Amygdala (tissue), 56 donors: ENCODE measurements around the gene MIEF2.

Source experiments
- DNase-seq, 56 donors: peaks; one replicate each; lab custom pipeline; 2025; lab: John Stamatoyannopoulos, UW

MIEF2 gene

DNA sequence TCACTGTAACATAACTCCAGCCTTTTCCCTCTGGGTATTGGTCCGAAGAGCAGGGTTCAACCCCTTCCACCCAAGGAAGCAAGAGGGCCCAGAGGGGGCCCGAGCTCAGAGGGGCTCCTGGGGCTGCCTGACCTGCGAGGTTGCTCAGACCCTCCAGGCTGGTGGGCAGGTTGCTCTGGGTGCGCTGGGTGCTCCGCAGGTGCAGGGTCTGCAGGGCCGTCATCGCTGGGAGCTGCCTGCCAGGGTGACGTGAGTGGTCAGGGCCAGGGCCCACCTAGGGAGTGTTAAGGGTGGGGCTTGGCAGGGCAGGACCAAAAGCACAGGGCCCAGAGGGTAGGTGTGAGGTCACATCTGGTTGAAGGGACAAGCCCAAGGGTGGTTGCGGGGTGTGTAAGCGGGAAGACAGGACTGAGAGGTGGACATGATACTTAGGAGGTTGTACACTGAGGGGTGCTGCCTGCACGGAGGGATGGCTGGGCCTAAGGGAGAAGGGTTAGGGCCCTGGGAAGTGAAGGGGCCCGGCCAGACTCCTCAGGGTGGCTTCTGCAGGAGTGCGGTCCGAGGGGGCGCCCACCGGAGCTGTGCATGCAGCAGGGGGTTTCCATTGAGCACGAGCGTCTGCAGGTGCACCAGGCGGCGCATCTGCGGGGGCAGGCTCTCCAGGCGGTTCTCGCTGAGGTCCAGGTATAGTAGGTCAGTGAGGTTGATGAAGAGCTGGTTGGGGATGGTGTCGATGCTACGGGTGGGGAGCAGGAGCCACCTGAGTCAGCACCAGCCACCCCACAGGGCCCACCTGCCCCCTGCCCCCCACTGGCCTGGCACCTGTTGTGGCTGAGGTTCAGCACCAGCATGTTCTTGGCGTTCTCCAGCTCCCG is 6.3 kb upstream of the MIEF2 start:
- no peak for DNase-seq

DNA sequence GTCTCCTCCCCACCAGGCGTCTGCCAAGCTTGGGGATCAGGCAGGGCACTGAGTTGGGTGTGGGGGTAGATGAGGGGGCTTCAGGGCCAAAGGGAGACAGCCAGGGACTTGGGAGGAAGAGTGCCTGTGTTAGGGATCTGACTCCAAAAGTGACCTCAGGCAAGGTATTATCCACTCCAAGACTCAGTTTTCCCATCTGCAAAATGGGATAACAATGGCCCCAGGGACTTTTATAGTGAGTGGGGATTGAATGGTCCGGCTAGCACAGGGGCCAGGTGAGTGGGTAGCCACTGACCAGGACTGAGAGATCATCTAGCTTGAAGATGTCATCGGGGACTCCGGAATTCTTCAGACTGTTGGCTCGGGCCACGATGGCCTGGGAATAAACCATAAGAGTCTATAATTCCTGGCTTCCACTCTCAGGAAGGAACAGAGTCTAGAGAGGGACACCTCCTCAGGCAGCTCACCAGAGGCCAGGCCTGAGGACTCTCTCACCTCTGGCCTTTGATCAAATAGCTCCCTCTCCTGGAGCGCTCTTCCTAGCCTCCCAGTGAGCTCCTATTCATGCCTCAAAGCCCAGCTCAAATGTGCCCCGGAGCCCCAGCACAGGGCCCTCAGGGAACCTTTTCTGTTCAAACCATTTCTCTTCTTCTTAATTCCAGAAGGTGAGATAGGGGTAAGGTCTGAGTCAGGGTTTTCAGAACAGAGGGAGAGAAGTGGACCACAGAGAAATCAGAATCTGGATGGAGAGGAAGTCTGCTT is 5.4 kb upstream of the MIEF2 start:
- DNase-seq: no peak

DNA sequence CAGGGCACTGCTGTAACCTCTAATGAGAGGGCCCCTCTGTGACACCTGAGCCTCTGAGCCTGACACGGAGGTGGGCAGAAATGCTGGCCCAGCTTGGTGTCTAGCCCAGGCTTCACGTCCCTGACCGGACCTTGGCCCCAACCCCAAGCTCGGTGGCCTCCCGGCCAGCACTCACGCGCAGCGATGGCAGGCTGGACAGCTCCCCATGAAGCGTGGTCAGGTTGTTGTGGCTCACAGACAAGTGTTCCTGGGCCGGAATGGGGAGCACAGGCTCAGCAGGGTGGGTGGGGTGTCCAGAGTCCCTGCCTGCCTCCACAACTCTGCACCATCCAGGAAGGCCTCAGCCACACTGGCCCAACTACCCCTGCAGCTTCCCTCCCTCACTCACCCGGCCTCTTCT is 4.1 kb upstream of the MIEF2 start:
- no peak for DNase-seq

DNA sequence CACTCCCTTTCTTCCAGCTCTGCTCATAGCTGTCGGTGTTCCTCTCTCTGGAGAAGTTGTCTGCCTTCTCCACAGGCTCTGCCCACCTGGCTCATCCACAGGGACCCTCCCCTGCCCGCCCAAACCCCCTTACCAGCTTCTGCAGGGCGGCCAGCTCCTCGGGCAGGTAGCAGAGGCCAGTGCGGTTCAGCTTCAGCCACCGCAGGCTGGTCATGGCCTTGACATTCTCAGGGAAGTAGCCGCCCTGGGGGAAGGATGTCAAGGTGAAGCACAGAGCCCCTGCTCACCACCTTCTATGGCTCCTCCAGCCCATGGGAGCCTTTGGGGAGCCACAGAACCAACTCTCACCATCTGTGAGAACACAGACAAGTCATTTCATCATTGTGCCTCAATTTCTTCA is 3.7 kb upstream of the MIEF2 start:
- DNase-seq: no peak

DNA sequence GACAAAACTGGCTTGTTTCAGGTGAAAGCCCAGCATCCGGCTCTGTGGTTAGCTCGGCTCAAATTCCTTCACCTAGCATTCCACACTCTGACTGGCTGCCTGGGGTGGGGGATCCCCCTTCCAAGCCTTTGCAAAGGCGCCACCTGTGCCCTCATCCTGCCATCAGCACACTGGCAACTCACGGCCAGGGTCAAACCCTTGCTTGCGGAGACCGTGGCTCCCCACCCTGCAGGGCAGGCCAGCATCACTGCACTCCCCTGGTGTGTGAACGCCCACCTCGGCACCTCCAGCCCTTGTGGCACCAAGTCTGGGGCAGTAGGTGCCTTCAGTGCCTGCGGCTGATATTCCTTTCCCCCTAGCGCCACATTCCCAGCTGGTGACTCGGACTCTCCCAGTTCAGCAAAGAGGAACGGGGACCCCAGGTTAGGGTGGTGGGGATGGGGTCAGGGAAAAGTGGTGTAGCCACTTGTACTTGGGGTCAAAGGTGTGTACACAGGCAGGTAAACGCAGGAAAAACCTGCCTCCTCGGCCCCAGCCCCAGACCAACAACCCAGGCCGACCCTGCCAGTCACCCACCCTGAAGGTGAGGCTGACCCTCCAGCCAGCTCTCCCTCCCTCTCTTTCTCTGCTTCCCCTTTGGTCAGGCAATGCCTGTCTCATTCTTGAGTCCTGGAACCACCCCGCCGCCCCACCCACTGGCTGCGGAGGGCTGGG is 3.0 kb upstream of the MIEF2 start:
- peak in 2 of 56 donors; percentile 45 to 49 for DNase-seq

DNA sequence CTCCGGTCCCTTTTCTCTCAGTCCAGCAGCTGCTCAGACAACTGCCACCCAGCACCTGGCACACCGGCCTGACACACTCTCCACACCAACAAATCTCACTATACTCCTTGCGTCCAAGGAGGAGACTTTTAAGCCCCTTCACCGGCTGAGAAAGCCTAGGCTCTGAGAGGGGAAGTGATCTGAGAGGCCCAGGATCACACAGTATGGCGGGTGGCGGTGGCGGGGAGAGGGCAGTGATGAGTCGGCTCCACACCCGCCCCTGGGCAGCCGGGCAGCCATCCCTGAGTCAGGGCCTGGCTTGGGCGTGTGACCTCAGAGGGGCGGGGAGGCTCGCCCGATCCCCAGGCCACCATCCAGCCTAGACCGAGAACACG is 2.5 kb upstream of the MIEF2 start:
- DNase-seq: peak in 45 of 56 donors; percentile 20 to 77 (median 59)

DNA sequence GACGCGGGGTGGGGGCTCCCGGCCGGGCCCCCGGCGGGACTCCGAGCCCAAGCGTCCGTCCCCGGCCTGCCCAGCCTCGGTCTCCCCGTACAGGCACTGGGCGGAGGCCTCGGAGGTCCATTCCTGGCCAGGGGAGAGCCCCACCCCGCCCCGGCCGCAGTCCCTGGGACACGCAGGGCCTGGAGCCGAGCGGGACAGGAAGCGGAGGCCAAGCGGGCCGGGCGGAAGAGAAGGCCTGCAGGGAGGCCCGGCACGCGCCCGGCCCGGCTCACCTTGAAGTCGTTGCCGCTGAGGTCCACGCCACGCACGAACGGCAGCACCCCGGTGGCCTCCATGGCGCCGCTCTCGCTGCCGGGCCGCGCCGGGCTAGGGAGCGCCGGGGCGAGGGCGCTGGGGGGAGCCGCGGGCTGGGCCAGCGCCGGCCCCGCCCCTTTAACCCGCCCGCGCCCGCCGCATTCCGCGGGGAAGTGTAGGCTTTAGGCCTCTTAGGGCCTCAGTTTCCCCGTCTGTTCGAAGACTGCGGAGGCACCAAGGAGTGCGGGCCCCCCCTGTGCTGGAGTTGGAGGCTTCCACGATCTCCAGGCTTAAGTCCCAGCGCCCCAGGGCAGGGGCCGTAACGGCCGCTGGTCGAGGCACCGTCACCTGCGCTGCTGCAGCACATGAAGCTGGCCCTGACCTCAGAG is 2.0 kb upstream of the MIEF2 start, which contains the start of gene FLII:
FLII (minus strand) TSS at position 383 of the 683 bp plus-strand sequence; CDS start at position 335, 48 bp downstream.
- DNase-seq: peak in 41 of 56 donors; percentile 10 to 80 (median 55)

DNA sequence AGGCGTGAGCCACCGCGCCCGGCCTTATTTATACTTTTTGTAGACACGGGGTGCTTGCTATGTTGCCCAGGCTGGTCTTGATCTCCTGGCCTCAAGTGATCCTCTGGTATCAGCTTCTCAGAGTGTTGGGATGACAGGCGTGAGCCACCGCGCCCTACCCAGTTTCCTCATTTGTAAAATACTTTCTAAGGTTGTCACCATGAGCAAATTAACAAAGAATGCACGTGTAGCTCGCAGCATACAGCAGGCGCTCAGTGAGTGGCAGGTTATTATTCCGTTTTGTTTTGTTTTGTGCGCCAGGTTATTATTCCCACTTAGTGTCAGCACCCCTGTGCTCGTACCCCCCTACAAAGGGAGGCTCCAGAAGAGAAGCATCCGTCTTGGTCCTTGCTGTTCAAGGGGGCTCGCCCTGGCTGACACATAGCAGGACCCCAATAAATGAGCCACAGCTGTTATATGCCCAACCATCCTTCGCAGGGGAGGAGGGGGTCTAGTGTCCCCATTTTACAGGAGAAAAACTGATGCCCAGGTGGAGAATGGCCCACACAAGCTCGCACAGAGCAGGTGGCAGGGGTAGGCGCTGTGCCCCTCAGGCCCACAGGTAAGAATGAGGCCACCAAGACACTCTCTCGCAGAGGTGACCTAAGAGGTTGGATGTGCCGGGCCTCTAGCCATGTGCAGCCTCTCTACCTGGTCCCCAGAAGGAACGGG is 686 bp upstream of the MIEF2 start:
- no peak for DNase-seq

DNA sequence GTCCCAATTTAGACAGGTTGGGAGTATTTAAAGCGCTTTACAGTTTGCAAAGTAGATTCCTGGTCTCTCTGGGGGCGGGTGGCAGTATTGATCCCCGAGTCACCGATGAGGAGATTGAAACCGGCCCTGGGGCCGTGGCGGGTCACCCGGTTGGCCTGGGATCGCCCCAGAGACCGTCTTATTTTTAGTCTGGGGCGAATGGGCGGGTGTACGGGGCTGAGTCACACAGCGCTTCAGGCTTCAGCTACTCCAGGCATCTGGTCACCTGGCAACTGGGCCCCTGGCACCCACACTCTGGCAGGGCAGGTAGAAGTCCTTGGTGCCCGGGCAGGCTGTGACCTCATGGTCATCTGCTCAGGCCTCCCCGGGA is 669 bp downstream of the MIEF2 start:
- peak in 3 of 56 donors; percentile 23 to 51 (median 34) for DNase-seq

DNA sequence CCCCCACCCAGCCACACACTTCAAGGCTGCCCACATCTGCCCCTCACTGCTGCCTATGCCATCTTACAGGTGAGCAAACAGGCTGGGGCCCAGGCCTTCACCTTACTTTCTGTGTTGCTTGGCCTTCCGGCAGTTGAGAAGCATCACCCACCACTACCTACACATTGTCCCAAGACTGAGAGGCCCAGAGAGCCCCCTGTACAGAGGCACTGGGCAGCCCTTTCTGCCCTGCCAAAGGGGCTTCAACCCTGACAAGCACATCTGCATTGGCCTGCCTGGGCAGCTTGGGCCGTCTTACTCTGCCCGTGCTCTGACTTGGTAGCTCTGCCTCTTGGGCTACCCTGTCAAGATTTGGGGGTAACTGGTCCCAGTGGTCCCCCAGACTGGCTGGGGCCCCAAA is 1.2 kb downstream of the MIEF2 start:
- no peak for DNase-seq

DNA sequence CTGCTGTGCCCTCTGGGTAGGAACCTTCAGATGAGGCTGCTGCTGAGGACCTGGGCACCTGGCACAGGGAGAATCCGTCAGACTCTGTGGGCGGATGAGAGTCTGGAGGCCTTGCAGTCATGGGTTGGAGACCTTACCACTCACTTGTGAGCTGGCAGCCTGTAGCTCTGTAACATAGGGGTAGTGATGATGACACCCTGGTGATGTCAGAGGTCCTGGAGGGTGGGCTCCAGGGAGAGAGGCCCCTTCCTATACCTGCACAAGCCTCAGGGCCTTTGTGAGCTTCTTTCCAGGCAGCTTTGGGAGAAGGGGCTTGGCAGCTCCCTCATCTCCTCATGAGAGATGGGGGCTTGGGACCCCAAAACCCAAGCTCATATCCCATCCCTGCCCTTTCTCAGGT is 1.6 kb downstream of the MIEF2 start:
- no peak for DNase-seq

DNA sequence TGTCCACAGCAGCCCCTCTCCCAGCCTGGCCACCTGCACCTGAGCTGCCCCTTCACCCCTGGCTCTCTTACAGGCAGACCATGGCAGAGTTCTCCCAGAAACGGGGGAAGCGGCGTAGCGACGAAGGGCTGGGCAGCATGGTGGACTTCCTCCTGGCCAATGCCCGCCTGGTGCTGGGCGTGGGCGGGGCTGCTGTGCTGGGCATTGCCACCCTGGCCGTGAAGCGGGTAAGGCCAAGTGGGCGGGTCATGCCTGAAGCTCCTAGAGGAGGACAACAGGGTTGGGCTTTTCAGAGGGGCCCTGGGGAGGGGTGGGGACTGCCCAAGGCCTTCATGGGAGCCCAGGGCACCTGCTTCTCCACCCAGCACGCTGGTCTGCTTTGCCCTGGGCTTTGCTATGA is 2.2 kb downstream of the MIEF2 start:
- DNase-seq: no peak

DNA sequence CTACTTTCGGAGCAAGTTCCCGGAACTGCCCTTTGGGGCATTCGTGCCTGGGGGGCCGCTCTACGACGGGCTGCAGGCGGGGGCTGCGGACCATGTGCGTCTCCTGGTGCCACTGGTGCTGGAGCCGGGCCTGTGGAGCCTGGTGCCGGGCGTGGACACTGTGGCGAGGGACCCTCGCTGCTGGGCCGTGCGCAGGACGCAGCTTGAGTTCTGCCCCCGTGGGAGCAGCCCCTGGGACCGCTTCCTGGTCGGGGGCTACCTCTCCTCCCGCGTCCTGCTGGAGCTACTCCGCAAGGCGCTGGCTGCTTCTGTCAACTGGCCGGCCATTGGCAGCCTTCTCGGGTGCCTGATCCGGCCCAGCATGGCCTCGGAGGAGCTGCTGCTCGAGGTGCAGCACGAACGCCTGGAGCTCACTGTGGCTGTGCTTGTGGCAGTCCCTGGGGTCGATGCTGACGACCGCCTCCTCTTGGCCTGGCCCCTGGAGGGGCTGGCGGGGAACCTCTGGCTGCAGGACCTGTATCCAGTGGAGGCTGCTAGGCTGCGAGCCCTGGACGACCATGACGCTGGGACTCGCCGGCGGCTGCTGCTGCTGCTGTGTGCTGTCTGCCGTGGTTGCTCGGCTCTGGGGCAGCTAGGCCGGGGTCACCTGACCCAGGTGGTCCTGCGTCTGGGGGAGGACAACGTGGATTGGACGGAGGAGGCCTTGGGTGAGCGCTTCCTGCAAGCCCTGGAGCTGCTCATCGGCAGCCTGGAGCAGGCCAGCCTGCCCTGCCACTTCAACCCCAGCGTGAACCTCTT is 3.6 kb downstream of the MIEF2 start:
- DNase-seq: no peak

DNA sequence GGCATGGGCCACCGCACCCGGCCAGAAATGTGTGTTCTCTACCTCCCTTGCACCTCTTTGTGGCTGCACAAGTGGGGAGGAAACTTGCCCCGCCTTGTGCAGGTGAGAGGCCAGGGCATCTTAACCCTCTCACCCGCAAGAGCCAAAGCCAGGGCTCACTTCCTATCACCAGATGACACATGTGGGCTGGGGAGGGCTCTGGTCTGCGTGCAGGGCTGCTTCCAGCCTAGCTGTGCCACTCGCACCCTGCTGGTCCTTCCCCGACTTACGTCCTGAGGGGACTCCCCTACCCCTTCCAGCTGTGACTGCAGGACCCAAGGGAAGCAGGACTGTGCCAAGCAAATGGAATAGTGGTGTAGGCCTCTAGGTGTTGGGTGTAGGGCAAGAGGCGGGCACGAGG is 6.9 kb downstream of the MIEF2 start:
- DNase-seq: no peak

DNA sequence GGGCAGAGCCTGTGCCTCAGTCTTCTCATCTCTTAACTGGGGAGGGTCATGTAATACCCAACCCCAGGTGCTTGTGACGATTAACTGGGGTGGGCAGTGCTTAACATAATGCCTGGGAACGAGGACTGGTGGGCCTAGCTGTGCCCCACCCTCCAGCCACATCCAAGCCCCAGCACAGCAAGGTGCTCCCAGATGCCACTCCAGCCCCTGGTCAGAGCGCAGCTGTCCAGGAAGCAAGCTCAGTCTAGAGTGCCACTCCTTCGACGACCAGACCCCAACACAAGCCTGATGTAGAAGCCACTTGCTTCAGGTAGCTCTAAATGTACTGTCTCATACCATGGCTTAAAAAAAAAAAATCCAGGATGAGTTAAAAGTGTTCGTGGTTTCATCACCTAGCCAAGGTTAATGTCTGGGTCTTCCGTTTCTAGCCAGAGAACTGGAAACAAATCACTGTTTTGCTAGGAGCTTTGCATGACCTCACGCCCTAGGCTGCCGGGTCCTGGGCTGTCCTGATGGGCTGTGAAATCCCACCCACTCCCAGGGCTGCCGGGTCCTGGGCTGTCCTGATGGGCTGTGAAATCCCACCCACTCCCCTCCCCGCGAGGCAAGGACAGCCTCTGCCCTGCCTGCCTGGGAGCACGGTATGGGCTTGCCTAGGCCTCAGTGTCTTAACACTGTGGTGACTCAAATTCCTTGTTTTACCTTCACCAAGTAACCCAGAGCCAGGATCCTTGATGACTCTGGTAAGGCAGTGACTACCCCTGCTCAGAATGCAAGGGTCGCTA is 7.7 kb downstream of the MIEF2 start:
- no peak for DNase-seq

DNA sequence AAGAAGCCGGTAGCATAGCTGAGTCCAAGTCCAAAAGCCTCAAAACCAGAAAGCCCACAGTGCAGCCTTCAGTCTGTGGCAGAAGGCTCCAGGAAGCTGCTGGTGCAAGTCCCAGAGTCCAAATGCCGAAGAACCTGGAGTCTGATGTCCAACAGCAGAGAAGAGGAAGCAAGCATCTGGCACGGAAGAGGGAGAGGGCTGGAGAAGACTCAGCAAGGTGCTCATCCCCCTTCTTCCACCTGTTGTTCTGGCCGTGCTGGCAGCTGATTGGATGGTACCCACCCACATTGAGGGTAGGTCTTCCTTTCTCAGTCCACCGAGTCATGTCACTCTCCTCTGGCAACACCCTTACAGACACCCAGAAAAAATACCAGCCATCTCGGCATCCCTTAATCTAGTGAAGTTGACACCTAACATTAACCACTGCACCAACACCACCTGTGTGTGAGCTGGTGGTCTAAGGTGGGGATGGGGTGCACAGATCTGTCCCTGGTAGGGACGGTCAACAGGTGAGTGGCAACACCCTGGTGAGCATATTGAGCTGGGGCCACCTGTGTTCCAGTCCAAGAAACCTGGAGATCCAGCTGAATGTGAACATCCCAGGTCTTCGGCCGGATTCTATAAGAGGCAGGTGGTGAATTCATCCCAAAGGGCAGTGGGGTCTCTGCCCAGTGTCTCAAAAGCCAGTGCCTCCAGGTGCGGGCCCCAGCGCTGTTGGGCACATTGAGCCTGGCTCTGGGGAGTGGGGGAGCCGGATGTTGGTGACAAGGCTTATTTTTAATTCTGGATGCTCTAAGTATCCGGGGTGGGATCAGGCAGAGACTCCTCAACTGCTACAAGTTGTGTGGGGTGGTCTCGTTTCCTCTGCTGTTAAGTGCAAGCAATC is 9.8 kb downstream of the MIEF2 start:
- DNase-seq: no peak

DNA sequence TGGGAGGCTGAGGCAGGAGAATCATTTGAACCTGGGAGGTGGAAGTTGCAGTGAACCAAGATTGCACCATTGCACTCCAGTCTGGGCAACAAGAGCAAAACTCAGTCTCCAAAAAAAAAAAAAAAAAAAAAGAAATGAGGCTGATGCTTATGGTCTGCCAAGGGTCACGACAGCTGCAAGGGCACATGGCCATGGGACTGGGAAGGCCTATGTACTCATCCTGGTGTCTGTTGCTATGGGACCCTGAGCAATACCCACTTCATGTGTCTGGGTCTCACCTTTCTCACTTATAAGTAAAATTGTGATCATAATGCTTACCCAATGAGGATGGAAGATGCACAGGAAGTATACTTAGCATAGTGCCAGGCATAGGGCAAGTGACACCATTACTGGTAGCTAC is 16.6 kb downstream of the MIEF2 start:
- no peak for DNase-seq
